GM21515 (cell line): Measurements from ENCODE around the gene MFN2.
"Not testable (repeated sequence)": the region's sequence is repeated elsewhere in the genome, so short reads cannot be mapped to it uniquely, and the experiment has no call there.

Experiments used
- ATAC-seq: cut with Tn5 transposase; IDR thresholded peaks from one replicate; pipeline ENCODE4 v1.9.1; 2021; ENCODE audit not compliant: unreplicated experiment

Gene MFN2

DNA sequence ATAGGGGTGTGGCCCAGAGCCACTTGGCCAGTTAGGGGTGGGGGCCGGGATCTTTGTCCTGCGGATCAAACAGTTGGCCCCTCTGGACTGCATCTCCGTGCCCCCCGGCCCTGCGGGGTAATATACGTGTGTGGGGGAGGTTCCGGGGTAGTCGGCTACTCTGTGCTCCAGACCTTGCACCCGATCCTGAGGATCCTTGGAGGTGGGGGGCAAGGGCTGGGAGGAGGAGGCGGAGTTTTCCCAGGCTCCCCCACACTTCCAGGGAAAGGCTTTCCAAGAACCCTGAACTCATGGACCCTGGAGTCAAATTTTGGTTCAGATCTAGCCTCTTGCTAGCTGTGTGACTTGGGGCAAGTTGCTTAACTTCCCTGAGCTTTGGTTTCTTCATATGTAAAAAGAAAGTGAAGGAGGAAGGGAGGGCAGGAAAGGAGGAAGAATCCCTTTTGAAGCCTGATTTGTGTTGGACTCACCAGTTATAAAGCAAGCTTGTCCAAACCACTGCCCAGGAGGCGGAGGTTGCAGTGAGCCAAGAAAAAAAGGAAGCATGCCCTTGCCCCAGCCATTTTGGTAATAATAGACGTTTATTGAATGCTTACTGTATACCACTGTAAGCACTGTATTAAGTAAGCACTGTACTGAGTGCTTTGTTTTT, 39.7 kb downstream of the MFN2 start:
- ATAC-seq, result peak; percentile 1

DNA sequence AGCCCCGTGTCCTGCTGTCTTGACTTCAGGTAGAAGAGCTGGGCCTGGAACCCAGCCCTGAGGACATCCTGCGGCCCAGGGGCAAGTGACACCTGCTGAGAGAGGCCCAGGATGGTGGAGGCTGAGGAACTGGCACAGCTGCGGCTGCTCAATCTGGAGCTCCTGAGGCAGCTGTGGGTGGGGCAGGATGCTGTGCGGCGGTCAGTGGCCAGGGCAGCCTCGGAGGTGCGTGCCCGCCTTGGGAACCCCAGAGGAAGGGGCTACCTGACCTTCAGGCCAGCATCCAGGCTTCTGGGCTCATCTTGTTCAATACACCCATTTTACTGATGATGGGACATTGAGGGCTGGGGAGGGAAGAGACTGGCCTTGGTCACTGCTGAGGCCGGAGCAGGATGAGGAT, 41.4 kb downstream of the MFN2 start:
- no peak for ATAC-seq

- no peak for ATAC-seq
These were observed 41.8 kb downstream of the MFN2 start for GRCh38 chr1:12022036-12022435.

DNA sequence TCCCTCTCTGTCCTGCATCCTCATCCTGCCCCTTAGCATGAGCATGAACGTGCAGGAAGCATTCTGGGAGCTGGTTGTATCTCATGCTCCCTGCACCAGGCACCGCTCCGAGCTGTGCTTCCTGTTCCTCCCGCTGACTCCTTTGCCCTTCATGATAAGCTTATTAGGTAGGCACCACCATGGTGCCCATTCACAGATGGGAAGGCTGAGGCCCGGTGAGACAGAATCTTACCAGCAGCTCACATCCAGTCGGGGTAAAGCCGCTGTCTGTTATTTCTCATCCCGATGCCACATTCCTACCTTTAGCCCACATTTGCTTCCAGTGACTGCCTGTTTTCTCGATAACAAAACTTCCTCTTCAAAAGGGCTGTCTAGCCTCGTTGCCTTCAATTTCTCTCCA, 46.3 kb downstream of the MFN2 start:
- ATAC-seq, result no peak

- ATAC-seq, result no peak
These were observed 48.0 kb downstream of the MFN2 start for GRCh38 chr1:12028248-12028647.

GRCh38 chr1:12028957-12029511, 48.8 kb downstream of the MFN2 start:
- no peak for ATAC-seq

GRCh38 chr1:12029720-12030339, 49.6 kb downstream of the MFN2 start:
- ATAC-seq, result no peak

GRCh38 chr1:12031039-12031980, 51.1 kb downstream of the MFN2 start:
- no peak for ATAC-seq

- ATAC-seq, result no peak
These were observed 51.9 kb downstream of the MFN2 start for GRCh38 chr1:12032161-12032621.

GRCh38 chr1:12033441-12033840, 53.2 kb downstream of the MFN2 start:
- not testable (repeated sequence) for ATAC-seq

GRCh38 chr1:12034381-12034801, 54.1 kb downstream of the MFN2 start:
- no peak for ATAC-seq

GRCh38 chr1:12035312-12035711, 55.1 kb downstream of the MFN2 start:
- no peak for ATAC-seq

- ATAC-seq, result no peak
These were observed 57.5 kb downstream of the MFN2 start for GRCh38 chr1:12037486-12038355.

DNA sequence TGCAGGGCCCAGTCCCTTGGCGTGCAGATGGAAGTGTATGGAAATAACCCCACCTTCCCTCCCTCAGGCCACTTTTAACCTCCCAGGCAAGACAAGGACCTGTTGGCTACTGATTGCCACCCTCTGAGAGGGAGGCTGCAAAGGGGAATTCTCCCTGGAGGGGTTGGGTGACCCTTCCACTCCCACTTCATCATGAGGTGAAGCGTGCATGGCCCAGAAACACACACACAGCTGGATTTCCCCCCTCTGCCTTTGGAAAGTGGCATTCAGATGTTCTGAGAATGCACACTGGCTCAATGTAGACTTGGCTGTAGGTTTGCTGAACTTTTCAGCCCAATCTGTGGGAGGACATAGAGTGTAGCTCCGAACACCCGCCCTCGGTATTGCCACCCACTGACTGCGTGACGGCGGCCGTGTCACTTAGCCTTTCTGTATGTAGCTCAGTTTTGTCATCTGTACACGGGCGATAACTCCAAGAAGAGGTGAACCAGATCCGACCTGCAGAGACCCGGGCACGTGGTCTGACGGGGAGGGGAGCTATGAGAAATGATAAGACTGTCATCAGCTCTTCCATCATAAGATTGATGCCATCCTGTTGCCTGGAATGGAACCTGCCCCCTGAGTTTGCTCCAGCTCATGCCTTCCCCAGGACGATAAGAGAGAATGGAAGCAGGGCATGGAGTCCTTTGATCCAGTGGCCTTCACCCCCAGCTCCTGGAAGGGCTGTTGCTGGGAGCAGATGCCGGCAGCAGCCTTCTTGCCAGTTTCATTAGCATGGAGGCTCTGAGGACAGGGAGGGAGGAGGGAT, 58.3 kb downstream of the MFN2 start:
- no peak for ATAC-seq

DNA sequence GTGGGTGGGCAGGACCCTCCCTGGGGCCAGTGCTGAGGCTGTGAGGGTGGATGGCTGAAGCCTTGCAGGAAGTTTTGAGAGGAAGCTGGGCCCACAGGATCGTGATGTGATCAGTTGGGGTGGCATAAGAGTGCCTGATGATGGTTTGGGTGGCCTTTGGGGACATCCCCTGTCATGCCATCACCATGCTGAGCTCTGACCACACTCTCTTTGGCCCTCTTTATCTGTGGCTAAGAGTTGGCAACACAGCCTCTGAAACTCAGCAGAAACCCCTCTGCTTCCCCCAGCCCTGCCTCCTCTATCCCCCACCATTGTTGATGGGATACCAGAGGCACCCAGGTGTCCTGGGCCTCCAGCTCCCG, 58.9 kb downstream of the MFN2 start:
- no peak for ATAC-seq

DNA sequence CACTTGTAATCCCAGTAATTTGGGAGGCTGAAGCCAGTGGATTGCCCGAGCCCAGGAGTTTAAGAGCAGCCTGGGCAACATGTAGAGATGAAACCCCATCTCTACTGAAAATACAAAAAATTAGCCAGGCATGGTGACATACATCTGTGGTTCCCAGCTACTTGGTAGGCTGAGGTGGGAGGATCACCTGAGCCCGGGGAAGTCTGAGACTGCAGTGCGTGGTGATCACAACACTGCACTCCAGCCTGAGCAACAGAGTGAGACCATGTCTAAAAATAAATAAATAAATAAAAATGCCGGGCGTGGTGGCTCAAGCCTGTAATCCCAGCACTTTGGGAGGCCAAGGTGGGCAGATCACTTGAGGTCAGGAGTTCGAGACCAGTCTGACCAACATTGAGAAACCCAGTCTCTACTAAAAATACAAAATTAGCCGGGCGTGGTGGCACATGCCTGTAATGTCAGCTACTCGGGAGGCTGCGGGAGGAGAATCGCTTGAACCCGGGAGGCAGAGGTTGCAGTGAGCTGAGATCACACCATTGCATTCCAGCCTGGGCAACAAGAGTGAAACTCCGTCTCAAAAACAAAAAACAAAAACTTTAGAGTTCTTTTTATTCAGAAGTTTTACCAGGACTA, 59.7 kb downstream of the MFN2 start:
- peak; percentile 29 for ATAC-seq

DNA sequence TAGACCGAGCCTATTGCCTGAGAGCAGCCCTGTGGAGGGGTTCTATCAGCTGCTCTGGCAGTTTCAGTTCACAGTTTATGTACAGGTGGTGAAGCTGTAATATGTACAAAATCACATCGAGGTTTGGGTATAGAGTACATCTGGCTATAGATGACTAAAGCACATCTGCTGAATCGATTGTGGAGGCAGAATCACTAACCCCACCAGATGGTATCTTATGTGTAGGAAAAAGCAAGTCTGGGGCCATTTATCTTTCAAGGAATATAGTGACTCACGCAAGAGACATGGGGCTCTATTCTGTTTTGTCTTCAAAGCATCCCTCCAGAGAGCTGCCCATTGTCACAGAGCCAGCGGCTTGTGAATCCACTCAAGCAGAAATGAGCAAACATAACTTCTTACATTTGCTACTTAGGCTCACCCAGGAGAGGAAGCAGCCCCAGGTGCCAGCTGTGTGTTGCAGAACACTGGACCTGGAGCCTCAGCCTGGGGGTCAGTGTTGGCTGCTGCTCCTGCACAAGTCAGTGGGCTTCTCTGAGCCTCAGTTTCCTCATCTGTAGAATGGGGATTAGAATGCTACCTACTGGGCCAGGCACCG, 60.3 kb downstream of the MFN2 start:
- ATAC-seq, result peak; percentile 59

DNA sequence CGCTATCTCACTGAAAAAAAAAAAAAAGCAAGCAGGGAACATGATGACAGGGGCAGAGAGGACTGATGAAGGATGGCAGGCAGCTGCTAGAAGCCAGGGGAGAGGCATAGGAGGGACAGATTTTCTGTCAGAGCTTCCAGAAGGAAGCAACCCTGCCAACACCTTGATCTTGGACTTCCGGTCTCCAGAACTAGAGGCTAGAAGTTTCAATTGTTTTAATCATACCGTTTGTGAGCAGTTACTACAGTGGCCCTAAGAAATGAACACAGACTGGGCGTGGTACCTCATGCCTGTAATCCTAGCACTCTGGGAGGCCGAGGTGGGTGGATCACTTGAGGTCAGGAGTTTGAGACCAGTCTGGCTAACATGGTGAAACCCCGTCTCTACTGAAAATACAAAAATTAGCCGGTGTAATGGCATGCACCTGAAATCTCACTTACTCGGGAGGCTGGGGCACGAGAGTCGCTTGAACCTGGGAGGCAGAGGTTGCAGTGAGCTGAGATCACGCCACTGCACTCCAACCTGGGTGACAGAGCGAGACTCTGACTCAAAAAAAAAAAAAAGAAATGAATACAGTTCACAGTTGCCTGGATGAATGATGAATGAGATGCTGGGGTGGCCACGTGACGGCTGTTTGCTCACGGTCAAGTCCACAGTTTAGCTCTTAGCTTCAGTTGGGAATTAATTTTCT, 64.1 kb downstream of the MFN2 start:
- ATAC-seq, result not testable (repeated sequence)
